KOPT-K1 (cell line): Measurements from ENCODE around the gene PRCC.

ENCODE experiments used
- H3K27ac ChIP-seq: fragments of 200-600 bp; sonication (generic); 2 replicates; pipeline ENCODE4 v1.5.1; 2016; ENCODE audit warnings: antibody characterized with exemption, mild to moderate bottlenecking, low read depth, low read length; ENCODE audit not compliant: poor library complexity, severe bottlenecking
- H3K36me3 ChIP-seq: fragments of 200-600 bp; sonication (generic); 2 replicates; pipeline ENCODE4 v1.5.1; 2017; ENCODE audit warnings: antibody characterized with exemption, mild to moderate bottlenecking, low read length, moderate library complexity; ENCODE audit not compliant: insufficient read depth
- H3K9me3 ChIP-seq: fragments of 200-600 bp; sonication (generic); 2 replicates; pipeline ENCODE4 v1.5.1; 2017; ENCODE audit warnings: antibody characterized with exemption, low read length, mild to moderate bottlenecking; ENCODE audit not compliant: insufficient read depth, poor library complexity, severe bottlenecking

PRCC gene

DNA sequence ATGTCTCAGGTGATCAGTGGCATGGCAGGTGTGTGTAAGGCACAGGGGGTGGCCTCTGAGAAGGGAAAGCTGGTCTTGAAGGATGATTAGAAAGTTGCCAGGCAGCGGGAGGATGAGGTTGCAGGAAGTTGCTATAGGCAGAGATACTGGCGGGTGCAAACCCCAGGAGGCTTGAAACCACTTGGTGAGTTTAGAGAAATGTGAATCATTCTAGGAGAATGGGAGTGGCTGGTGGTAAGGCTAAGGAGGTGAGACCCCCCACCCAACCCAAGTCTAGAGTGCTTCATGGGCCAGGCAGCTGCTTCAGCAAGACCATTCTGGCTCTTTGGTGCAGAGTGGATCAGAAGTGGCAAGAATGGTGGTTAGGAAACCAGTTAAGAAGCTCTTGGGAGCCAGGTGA, 40.3 kb downstream of the PRCC start:
- Histone ChIP-seq H3K9me3 (no peaks in the 10 kb centered on the region), H3K27ac (no peak overlapping the region), H3K36me3 (0 out of 2 replicates have a peak, but pooled peaks cover 7% of the 10 kb centered on the region)

- Histone ChIP-seq H3K27ac (no peak overlapping the region), H3K9me3 (no peaks in the 10 kb centered on the region), H3K36me3 (0 out of 2 replicates have a peak, but pooled peaks cover 3% of the 10 kb centered on the region)
Measured at GRCh38 chr1:156808186-156809030, 41.1 kb downstream of the PRCC start.

- H3K27ac ChIP-seq, result no peak overlapping the region
- no peaks in the 10 kb centered on the region for H3K9me3 ChIP-seq
- no peaks in the 10 kb centered on the region for H3K36me3 ChIP-seq
Measured at GRCh38 chr1:156809281-156809680, 41.9 kb downstream of the PRCC start.

DNA sequence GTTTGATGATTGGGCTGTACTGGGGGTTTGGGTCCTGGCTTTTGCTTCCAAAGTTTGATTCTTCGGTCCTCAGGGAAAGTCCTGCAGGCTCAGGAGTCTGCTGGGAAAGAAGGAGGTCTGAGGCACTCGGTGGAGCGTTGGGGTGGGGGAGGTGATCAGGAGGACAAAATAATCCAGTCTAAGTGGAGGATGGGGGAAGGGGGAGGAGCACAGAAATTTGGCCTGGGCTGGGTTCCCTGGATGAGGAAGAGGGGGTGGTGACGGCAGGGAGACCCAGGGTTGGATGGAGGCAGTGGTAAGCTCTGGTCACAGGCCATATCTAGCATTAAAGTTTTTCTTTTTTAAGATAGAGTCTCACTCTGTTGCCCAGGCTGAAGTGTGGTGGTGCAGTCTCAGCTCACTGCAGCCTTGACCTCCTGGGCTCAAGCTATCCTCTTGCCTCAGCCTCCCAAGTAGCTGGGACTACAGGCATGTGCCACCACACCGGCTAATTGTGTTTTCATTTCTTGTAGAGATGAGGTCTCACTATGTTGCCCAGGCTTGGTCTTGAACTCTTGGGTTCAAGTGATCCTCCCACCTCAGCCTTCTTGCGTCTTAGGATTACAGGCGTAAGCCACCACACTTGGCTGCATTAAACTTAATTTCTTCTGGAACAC, 42.5 kb downstream of the PRCC start:
- H3K27ac ChIP-seq, result no peak overlapping the region
- no peaks in the 10 kb centered on the region for H3K9me3 ChIP-seq
- H3K36me3 ChIP-seq, result no peaks in the 10 kb centered on the region

DNA sequence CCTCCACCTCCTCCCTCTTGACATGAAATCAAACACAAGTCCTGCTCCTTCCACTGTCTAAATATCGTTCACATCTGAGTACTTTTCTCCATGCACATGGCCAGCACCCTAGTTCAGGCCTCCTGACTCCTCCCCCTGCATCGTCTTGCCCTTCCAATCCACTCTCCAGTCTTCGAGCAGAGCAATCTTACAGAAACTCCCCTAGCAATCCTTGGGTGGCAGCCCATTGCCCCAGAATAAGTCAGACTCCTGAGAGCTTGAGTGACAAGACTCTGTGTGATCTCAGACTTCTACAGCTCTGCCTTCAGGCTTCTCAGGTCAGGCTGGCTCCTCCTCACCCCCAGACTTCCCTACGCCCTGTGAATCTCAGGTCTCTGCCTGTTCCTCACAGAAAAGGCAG, 43.8 kb downstream of the PRCC start:
- no peaks in the 10 kb centered on the region for H3K9me3 ChIP-seq
- H3K36me3 ChIP-seq, result no peaks in the 10 kb centered on the region
- H3K27ac ChIP-seq, result no peak overlapping the region

DNA sequence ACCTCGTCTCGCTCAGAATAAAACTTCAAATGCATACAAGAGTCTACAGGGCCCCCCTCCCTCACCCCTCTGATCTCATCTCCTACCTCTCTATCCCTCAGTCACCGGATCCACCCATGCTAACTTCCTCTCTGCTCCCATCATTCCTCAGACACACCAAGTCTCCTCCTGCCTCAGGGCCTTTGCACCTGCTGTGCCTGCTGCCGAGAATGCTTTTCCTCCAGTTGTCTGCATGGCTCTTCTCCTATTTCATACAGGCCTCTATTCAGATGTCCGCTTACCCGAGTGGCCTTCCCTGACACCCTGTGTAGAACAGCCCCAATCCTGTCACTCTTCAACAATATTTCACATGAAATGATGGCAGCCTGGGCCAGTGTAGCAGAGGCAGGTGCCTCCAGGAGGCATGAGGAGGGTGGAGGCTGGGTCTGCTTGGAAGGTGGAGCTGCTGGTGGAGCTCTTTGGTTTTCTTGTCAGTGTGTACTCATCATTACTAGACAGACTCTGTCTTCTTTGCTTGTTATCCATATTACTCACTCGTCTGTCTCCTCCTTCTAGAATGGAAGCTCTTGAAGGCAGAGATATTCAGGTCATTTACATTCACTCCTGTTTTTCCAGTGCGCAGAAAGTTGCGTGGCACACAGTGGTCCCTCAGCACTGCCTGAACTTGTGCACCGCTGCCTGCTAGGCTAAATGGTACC, 45.1 kb downstream of the PRCC start:
- Histone ChIP-seq H3K9me3 (no peaks in the 10 kb centered on the region), H3K27ac (no peak overlapping the region), H3K36me3 (no peaks in the 10 kb centered on the region)

GRCh38 chr1:156813298-156813697, 46.0 kb downstream of the PRCC start:
- H3K9me3 ChIP-seq, result no peaks in the 10 kb centered on the region
- H3K36me3 ChIP-seq, result no peaks in the 10 kb centered on the region
- H3K27ac ChIP-seq, result no peak overlapping the region

- Histone ChIP-seq H3K36me3 (no peaks in the 10 kb centered on the region), H3K27ac (no peak overlapping the region), H3K9me3 (no peaks in the 10 kb centered on the region)
Measured at GRCh38 chr1:156813750-156814570, 46.6 kb downstream of the PRCC start.

DNA sequence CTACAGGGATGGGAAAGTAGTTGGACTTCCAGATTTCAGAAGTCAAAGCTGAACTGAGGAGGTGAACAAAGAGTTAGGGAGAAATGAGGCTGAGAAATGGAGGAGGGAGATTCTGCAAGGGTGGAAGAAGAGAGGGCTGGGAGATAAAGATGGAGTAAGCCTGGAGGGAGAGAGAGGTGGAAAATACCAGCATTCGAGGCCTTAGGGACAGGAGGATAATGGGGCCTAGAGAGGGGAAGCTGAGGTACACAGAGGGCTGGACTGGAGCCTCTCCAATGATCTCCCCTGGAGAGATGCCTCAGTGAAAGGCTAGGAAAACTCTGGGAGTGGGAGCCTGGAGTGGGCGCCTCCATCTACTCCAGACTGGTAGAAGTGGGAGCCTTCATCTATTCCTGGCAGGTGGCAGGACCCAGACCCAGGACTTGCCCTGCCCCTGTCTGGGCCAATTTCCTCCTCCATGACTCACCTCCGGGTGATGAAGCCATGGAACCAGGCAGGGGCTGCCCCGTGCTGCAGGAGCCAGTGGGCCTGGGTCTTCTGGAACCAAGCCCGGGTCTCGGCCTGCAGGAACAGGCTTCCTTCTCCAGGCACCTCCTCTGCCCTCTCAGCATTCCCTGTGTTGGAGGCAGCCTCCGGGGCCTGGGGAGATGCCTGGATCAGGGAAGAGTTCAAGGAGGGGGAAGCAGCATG, 47.4 kb downstream of the PRCC start:
- Histone ChIP-seq H3K36me3 (no peaks in the 10 kb centered on the region), H3K9me3 (no peaks in the 10 kb centered on the region), H3K27ac (no peak overlapping the region)

- peak overlapping the region; percentile 81 for H3K27ac ChIP-seq
Measured at GRCh38 chr1:156815307-156815826, 48.0 kb downstream of the PRCC start.

DNA sequence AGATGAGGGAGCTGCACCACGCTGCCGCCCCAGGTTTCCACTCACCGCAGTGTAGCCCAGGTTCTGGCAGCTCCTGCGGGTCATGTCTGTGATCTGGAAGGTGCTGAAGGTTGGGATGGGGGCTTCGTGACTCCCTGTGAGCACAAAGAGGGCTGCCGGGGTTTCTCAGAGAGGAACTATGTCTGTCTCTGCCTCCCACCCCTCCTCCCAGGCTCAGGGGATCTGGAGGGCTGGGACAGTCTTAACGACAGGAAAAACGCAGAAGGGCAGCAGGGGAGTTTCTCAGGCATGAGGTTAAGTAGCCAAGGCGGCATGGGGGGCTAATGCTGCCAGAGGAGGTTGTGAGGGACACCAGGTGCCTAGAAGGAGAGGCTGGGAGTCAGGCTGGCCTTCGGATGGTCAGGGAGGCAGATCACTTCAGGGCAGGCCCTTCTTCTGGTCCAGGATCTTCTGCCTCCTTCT, 48.7 kb downstream of the PRCC start:
- Histone ChIP-seq H3K9me3 (no peaks in the 10 kb centered on the region), H3K27ac (peak overlapping the region; percentile 81), H3K36me3 (no peaks in the 10 kb centered on the region)

More at GRCh38 chr1:156815307-156815826, 48.0 kb downstream of the PRCC start:
- no peaks in the 10 kb centered on the region for H3K9me3 ChIP-seq
- H3K36me3 ChIP-seq, result no peaks in the 10 kb centered on the region

DNA sequence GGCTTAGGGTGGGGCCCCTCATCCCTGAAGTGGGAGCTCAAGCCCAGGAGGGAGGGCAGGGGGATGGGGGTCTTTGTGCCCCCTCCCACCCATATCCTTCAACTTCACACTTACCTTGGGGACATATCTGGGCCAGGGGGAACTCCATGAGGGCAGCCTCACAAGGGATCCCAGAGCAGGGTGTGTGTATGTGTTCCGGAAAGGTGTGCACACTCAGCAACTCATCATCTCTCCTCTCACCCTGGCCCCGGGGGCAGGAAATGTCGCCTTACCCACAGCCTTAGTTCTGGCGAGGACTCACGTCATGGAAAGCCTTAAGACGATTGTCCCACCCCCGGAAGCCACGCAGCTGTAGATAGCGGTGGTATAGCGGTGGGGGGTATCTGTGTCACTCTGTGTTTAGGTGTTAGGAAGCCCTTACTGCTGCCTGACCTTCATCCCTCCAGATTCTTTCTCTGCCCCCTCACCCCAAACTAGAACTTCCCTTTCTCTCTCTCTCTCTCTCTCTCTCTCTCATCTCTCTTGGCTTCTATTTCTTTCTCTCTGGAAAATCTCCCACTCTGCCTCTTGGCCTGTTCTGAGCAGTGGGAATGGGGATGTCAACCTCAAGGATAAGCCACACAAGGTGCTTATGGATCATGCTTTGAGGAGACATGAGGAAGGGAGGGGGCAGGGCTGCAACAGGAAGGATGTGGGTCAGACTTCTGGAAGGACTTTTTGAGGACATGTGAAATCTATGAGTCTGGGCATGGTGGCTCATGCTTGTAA, 49.4 kb downstream of the PRCC start, which contains the start of gene SH2D2A:
TSS of gene SH2D2A (minus strand) at position 288 of the 768 bp plus-strand sequence. CDS start at position 148, 140 bp downstream.
- Histone ChIP-seq H3K27ac (peak within 1 kb of the TSS; percentile 81), H3K9me3 (no peaks in the 10 kb centered on the region), H3K36me3 (no peaks in the 10 kb centered on the region)

- no peak overlapping the region for H3K27ac ChIP-seq
- no peaks in the 10 kb centered on the region for H3K36me3 ChIP-seq
- no peaks in the 10 kb centered on the region for H3K9me3 ChIP-seq
Measured at GRCh38 chr1:156821801-156822200, 54.5 kb downstream of the PRCC start.
